ENCODE results near the gene H1-8.

DNA sequence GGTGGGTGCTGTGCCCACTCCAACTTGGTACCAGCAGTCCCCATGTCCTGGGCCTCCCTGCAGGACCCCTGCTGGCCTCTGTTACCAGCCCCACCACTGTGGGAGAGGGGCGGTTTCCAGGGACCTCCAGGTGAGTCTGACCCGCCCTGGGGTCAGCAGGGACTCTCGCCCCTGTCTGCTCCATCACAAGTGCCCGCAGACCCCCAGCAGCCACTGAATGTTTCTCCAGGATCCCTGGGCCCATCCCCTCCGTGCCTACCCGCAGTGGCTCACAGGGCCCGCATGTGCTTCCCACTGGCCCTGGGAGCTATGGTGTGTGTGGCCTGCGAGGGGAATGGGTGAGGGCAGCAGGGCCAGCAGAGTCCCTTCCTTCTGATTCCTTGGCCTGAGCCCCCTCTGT, 24.4 kb upstream of the H1-8 start:
- no peak for TF ChIP-seq CTCF (IDR thresholded peaks at IDR 0.05)
- TF ChIP-seq POLR2A (IDR thresholded peaks at IDR 0.05), result no peak
- no peak for TF ChIP-seq EP300 (IDR thresholded peaks at IDR 0.05)

Data from tibial nerve (tissue), 4 donors.